ENCODE results near the gene CALCB. TPM values are rescaled to one million over a fixed set of nuclear protein-coding genes. Genes with fewer than 3 reads are reported as not detected.

CALCB gene
- total and polyA plus RNA-seq, 2 of the 8 experiments (the other 6 are each of a cell fraction or from before 2014, with no cell fraction given), result 3.7 to 4.2 TPM

- TF ChIP-seq TEAD4 (IDR thresholded peaks at IDR 0.05; ENCODE audit: low read depth, low read length) (no peak), CHD1 (IDR thresholded peaks at IDR 0.05; ENCODE audit: low read depth, low read length) (no peak), NANOG (IDR thresholded peaks at IDR 0.05; ENCODE audit: insufficient read depth, low read depth, low read length, poor library complexity, severe bottlenecking) (no peak), BRCA1 (IDR thresholded peaks at IDR 0.05; ENCODE audit: low read depth, low read length) (no peak)
Observed at GRCh38 chr11:15027011-15027410, 46.4 kb upstream of the CALCB start (continued).
